ENCODE data around the gene CHST11. TPM values are rescaled to one million over a fixed set of nuclear protein-coding genes. Genes with fewer than 3 reads are reported as not detected.

CHST11 gene
- total RNA-seq, 2 experiments from 2014 or later: 53.4 to 53.6 TPM

DNA sequence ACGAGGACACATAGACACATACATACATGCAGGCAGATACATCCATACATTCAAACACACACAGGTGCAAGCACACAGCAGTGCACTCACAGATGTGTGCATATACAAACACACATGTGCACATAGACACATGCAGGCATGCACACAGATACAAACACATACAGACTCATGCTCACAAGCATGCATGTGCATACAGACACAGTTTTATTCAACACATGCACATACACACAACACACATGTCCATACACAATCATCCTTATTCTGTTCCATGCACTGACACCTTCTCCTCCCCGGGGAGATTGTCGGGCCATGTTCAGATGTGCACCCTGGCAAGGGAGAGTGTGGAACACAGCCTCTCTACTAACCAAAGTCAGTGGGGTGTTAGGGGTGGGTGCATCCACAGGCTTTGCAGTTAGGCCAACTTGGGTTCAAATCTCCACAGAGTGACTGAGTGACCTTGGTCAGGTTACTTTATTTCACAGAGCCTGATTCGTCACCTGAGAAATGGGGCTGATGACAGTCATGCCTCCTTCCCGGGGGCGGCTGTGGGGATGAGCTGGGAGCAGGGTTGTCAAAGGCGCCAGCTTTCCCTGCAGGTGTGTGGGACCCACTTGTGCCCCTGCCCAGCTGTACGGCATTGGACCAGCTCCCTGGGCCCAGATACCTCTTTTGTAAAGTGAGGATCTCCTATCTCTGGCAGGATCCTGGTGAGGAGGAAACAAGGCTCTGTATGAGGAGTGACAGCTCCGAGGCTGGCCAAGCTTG, 251.2 kb downstream of the CHST11 start:
- ChIA-PET POLR2A (no interaction called here), CTCF (no interaction called here)
- Histone ChIP-seq H3K36me3 (ENCODE audit: insufficient read depth, low read length) (peaks cover 7% of the 10 kb centered on the region), H3K4me3 (ENCODE audit: low read length) (no peak overlapping the region), H3K27ac (ENCODE audit: low read depth in 1 of 2, low read length in 2 of 2) (no peak overlapping the region), H3K4me1 (ENCODE audit: insufficient read depth, low read length) (peaks cover 2% of the 10 kb centered on the region), H3K27me3 (ENCODE audit: control insufficient read depth in 1 of 2, insufficient read depth in 2 of 2, low read length in 2 of 2) (no peaks in the 10 kb centered on the region), H3K9me3 (ENCODE audit: control insufficient read depth in 1 of 2, insufficient read depth in 1 of 2, low read length in 2 of 2) (no peaks in the 10 kb centered on the region)
- DNase-seq (no peak), ATAC-seq (ENCODE audit: poor library complexity) (no peak)
- intact Hi-C loops (cut with DNase I, micrococcal nuclease): no loop called here
- Mint-ChIP-seq H3K27ac (no peak overlapping the region), H3K9me3 (no peaks in the 10 kb centered on the region), H3K36me3 (ENCODE audit: low read depth) (no peaks in the 10 kb centered on the region), H3K27me3 (no peaks in the 10 kb centered on the region), H3K4me1 (ENCODE audit: low read depth) (peaks cover 21% of the 10 kb centered on the region), H3K4me3 (no peak overlapping the region)
- TF ChIP-seq CTCF (IDR thresholded peaks at IDR 0.05): no peak

GRCh38 chr12:104708891-104709290, 252.1 kb downstream of the CHST11 start:
- Histone ChIP-seq H3K27ac (ENCODE audit: low read depth in 1 of 2, low read length in 2 of 2) (no peak overlapping the region), H3K27me3 (ENCODE audit: control insufficient read depth in 1 of 2, insufficient read depth in 2 of 2, low read length in 2 of 2) (no peaks in the 10 kb centered on the region), H3K36me3 (ENCODE audit: insufficient read depth, low read length) (peaks cover 4% of the 10 kb centered on the region), H3K4me3 (ENCODE audit: low read length) (no peak overlapping the region), H3K4me1 (ENCODE audit: insufficient read depth, low read length) (peaks cover 9% of the 10 kb centered on the region), H3K9me3 (ENCODE audit: control insufficient read depth in 1 of 2, insufficient read depth in 1 of 2, low read length in 2 of 2) (no peaks in the 10 kb centered on the region)
- TF ChIP-seq CTCF (IDR thresholded peaks at IDR 0.05): no peak
- Mint-ChIP-seq H3K27me3 (no peaks in the 10 kb centered on the region), H3K36me3 (ENCODE audit: low read depth) (no peaks in the 10 kb centered on the region), H3K4me3 (no peak overlapping the region), H3K9me3 (no peaks in the 10 kb centered on the region), H3K4me1 (ENCODE audit: low read depth) (peaks cover 23% of the 10 kb centered on the region), H3K27ac (peak overlapping the region; percentile 50)
- ChIA-PET CTCF (no interaction called here), POLR2A (no interaction called here)
- intact Hi-C loops (cut with DNase I, micrococcal nuclease): no loop called here
- no peak for DNase-seq
- no peak for ATAC-seq (ENCODE audit: poor library complexity)

DNA sequence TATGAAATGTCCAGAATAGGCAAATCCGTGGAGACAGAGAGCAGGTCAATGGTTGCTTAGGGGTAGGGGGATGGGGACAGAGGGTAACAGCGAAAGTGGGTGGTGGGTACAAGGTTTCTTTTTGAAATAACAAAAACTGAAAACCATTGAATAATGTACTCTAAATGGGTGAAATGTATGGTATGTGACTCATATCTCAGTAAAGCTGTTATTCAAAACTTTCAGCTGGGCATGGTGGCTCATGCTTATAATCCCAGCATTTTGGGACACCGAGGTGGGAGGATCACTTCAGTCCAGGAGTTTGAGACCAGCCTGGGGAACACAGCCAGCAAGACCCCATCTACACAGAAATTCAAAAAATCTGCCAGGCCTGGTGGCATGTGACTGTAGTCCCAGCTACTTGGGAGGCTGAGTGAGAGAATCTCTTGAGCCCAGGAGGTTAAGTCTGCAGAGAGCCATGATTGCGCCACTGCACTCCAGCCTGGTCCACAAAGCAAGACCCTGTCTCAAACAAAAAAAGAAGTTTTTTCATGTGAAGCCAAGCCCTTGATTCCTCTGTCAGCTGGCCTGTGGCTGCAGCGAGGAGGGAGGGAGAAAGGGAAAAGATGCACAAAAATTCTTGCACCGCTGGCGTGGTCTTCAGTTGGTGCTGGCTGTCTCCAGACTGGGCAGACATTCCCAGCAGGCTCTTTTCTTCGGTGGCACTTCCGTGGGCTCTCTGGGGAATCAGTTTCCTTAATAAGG, 253.1 kb downstream of the CHST11 start:
- Mint-ChIP-seq H3K27me3 (no peaks in the 10 kb centered on the region), H3K4me1 (ENCODE audit: low read depth) (peaks cover 33% of the 10 kb centered on the region), H3K9me3 (no peaks in the 10 kb centered on the region), H3K4me3 (no peak overlapping the region), H3K36me3 (ENCODE audit: low read depth) (no peaks in the 10 kb centered on the region), H3K27ac (peak overlapping the region; percentile 20)
- no peak for TF ChIP-seq CTCF (IDR thresholded peaks at IDR 0.05)
- DNase-seq (no peak), ATAC-seq (ENCODE audit: poor library complexity) (no peak)
- H3K27me3 ChIP-seq (ENCODE audit: control insufficient read depth in 1 of 2, insufficient read depth in 2 of 2, low read length in 2 of 2): no peaks in the 10 kb centered on the region
- POLR2A ChIA-PET: no interaction called here
- no peak overlapping the region for H3K27ac ChIP-seq (ENCODE audit: low read depth in 1 of 2, low read length in 2 of 2)
- CTCF ChIA-PET: no interaction called here
- H3K9me3 ChIP-seq (ENCODE audit: control insufficient read depth in 1 of 2, insufficient read depth in 1 of 2, low read length in 2 of 2): no peaks in the 10 kb centered on the region
- no peak overlapping the region for H3K4me3 ChIP-seq (ENCODE audit: low read length)
- H3K4me1 ChIP-seq (ENCODE audit: insufficient read depth, low read length): peaks cover 9% of the 10 kb centered on the region
- peaks cover 4% of the 10 kb centered on the region for H3K36me3 ChIP-seq (ENCODE audit: insufficient read depth, low read length)
- intact Hi-C loops (cut with DNase I, micrococcal nuclease): loop anchor here in 1 of 2 experiments (5.0 kb wide), 1 partner anchor 253 kb away; the partner anchor contains the start of gene CHST11

Data from CD4-positive, alpha-beta T cell (primary cell).